ENCODE data around the gene GXYLT1.
A peak's percentile ranks its signal among the peaks of the same experiment; 100 is the strongest.

Gene GXYLT1

GRCh38 chr12:42145552-42146215 is 1.0 kb upstream of the GXYLT1 start:
- Histone ChIP-seq H3K27me3 (ENCODE audit: insufficient read depth, poor library complexity, severe bottlenecking) (no peaks in the 10 kb centered on the region), H3K4me3 (ENCODE audit: severe bottlenecking) (no peak overlapping the region), H3K36me3 (ENCODE audit: low read depth) (no peaks in the 10 kb centered on the region), H3K27ac (ENCODE audit: poor library complexity, severe bottlenecking) (no peak overlapping the region), H3K4me1 (ENCODE audit: insufficient read depth, poor library complexity, severe bottlenecking) (peaks cover 7% of the 10 kb centered on the region), H3K9me3 (ENCODE audit: severe bottlenecking) (no peaks in the 10 kb centered on the region)
- ATAC-seq (ENCODE audit: low read depth): no peak
- DNase-seq (ENCODE audit: low spot score): no peak
- TF ChIP-seq, protein P1, sequence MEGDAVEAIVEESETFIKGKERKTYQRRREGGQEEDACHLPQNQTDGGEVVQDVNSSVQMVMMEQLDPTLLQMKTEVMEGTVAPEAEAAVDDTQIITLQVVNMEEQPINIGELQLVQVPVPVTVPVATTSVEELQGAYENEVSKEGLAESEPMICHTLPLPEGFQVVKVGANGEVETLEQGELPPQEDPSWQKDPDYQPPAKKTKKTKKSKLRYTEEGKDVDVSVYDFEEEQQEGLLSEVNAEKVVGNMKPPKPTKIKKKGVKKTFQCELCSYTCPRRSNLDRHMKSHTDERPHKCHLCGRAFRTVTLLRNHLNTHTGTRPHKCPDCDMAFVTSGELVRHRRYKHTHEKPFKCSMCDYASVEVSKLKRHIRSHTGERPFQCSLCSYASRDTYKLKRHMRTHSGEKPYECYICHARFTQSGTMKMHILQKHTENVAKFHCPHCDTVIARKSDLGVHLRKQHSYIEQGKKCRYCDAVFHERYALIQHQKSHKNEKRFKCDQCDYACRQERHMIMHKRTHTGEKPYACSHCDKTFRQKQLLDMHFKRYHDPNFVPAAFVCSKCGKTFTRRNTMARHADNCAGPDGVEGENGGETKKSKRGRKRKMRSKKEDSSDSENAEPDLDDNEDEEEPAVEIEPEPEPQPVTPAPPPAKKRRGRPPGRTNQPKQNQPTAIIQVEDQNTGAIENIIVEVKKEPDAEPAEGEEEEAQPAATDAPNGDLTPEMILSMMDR (IDR thresholded peaks at IDR 0.05; ENCODE audit: poor library complexity, severe bottlenecking): no peak

GRCh38 chr12:42145197-42145549 is 499 bp upstream of the GXYLT1 start:
- H3K36me3 ChIP-seq (ENCODE audit: low read depth): no peaks in the 10 kb centered on the region
- DNase-seq (ENCODE audit: low spot score): no peak
- no peak for ATAC-seq (ENCODE audit: low read depth)
- peak overlapping the region; percentile 77 for H3K4me3 ChIP-seq (ENCODE audit: severe bottlenecking)
- H3K27ac ChIP-seq (ENCODE audit: poor library complexity, severe bottlenecking): peak overlapping the region; percentile 75
- TF ChIP-seq, protein P1 (IDR thresholded peaks at IDR 0.05; ENCODE audit: poor library complexity, severe bottlenecking): no peak
- no peaks in the 10 kb centered on the region for H3K9me3 ChIP-seq (ENCODE audit: severe bottlenecking)
- H3K27me3 ChIP-seq (ENCODE audit: insufficient read depth, poor library complexity, severe bottlenecking): no peaks in the 10 kb centered on the region
- peaks cover 7% of the 10 kb centered on the region for H3K4me1 ChIP-seq (ENCODE audit: insufficient read depth, poor library complexity, severe bottlenecking)

GRCh38 chr12:42144158-42144407 is 591 bp downstream of the GXYLT1 start:
- no peak for DNase-seq (ENCODE audit: low spot score)
- no peaks in the 10 kb centered on the region for H3K9me3 ChIP-seq (ENCODE audit: severe bottlenecking)
- ATAC-seq (ENCODE audit: low read depth): no peak; the same call in 2 of the 3 replicates
- peak overlapping the region; percentile 77 for H3K4me3 ChIP-seq (ENCODE audit: severe bottlenecking)
- H3K27me3 ChIP-seq (ENCODE audit: insufficient read depth, poor library complexity, severe bottlenecking): no peaks in the 10 kb centered on the region
- peaks cover 7% of the 10 kb centered on the region for H3K4me1 ChIP-seq (ENCODE audit: insufficient read depth, poor library complexity, severe bottlenecking)
- H3K27ac ChIP-seq (ENCODE audit: poor library complexity, severe bottlenecking): peak overlapping the region; percentile 75
- TF ChIP-seq, protein P1 (IDR thresholded peaks at IDR 0.05; ENCODE audit: poor library complexity, severe bottlenecking): no peak
- no peaks in the 10 kb centered on the region for H3K36me3 ChIP-seq (ENCODE audit: low read depth)

- TF ChIP-seq, protein P1 (IDR thresholded peaks at IDR 0.05; ENCODE audit: poor library complexity, severe bottlenecking): no peak
- Histone ChIP-seq H3K4me3 (ENCODE audit: severe bottlenecking) (peak overlapping the region; percentile 77), H3K4me1 (ENCODE audit: insufficient read depth, poor library complexity, severe bottlenecking) (peaks cover 7% of the 10 kb centered on the region), H3K9me3 (ENCODE audit: severe bottlenecking) (no peaks in the 10 kb centered on the region), H3K36me3 (ENCODE audit: low read depth) (no peaks in the 10 kb centered on the region), H3K27me3 (ENCODE audit: insufficient read depth, poor library complexity, severe bottlenecking) (no peaks in the 10 kb centered on the region), H3K27ac (ENCODE audit: poor library complexity, severe bottlenecking) (peak overlapping the region; percentile 75)
- DNase-seq (ENCODE audit: low spot score): no peak
- ATAC-seq (ENCODE audit: low read depth): peak; percentile 27; the same call in 1 of the 3 replicates
Observed at GRCh38 chr12:42143452-42144157, 1.1 kb downstream of the GXYLT1 start.

DNA sequence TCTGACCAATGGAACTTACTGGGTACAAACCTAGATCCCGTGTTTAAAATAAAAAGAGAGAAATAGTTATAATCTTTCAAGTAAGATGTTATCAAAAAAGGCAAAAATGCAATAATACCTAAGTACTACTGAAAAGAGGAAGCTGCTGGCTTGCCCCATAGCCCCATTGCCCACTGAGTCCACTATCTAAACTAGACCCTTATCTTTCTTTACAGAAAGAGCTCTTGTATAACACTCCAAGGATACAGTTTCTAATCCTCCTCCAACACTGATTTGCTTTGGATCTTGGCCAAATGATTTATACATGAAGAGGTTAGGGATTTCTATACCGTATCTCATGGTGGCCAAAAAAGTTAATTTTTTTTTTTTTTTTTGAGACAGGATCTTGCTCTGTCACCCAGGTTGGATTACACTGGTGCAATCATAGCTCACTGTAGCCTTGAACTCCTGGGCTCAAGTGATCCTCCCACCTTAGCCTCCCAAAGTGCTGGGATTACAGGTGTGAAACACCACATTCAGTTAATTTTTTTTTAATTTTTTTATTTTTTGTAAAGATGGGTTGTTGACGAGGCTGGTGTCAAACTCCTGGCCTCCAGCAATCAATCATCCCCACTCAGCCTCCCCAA is 2.6 kb downstream of the GXYLT1 start:
- no peak overlapping the region for H3K4me3 ChIP-seq (ENCODE audit: severe bottlenecking)
- peaks cover 7% of the 10 kb centered on the region for H3K4me1 ChIP-seq (ENCODE audit: insufficient read depth, poor library complexity, severe bottlenecking)
- TF ChIP-seq, protein P1 (IDR thresholded peaks at IDR 0.05; ENCODE audit: poor library complexity, severe bottlenecking): no peak
- ATAC-seq (ENCODE audit: low read depth) (no peak), DNase-seq (ENCODE audit: low spot score) (no peak)
- H3K9me3 ChIP-seq (ENCODE audit: severe bottlenecking): no peaks in the 10 kb centered on the region
- H3K27me3 ChIP-seq (ENCODE audit: insufficient read depth, poor library complexity, severe bottlenecking): no peaks in the 10 kb centered on the region
- H3K27ac ChIP-seq (ENCODE audit: poor library complexity, severe bottlenecking): no peak overlapping the region
- H3K36me3 ChIP-seq (ENCODE audit: low read depth): no peaks in the 10 kb centered on the region

Measured in RWPE2 (cell line).